HG03439 (cell line): ENCODE measurements around the gene PCGF5.
"Not testable (repeated sequence)": the region's sequence is repeated elsewhere in the genome, so short reads cannot be mapped to it uniquely, and the experiment has no call there.

Experiments
- ATAC-seq: cut with Tn5 transposase; IDR thresholded peaks from one replicate; pipeline ENCODE4 v1.9.1; 2021; ENCODE audit warnings: mild to moderate bottlenecking, moderate library complexity; ENCODE audit not compliant: unreplicated experiment

The PCGF5 gene

DNA sequence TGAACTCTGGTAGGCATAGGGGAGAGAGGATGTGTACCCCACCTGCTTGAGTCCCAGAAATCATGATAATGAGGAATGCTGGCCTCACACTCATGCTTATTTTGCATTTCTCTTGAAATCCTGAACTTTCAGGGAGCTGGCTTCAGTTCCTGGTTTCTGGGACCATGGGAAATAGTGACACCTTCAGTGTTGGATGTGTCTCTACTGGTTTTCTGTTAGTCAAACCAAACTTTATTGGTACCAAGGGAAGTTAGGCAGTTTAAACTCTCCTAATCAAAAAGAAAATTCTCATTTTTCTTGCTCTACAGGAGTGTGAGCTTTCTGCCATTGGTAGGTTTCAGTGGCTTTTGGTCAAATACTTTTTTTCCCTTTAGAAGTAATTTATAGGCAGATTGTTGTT is 11.8 kb upstream of the PCGF5 start:
- ATAC-seq: no peak

DNA sequence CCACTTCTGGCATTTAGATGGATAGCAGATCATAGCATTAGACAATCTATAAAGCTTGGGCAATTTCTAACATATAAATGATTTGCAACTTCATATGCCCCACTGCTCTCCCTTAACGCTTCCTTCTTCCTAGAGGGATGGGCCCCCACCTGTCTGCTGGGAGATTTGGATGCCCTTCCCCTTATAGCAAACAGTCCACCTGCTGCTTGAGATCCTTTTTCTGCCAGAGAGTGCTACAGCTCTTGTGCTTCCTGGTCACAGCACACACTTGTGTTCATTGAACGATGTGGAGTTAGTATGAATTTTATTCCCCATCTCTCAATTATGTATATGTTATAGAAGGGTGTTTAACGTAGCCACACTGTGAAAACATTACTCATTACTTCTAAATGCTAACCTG is 10.4 kb upstream of the PCGF5 start:
- ATAC-seq: peak; percentile 11

DNA sequence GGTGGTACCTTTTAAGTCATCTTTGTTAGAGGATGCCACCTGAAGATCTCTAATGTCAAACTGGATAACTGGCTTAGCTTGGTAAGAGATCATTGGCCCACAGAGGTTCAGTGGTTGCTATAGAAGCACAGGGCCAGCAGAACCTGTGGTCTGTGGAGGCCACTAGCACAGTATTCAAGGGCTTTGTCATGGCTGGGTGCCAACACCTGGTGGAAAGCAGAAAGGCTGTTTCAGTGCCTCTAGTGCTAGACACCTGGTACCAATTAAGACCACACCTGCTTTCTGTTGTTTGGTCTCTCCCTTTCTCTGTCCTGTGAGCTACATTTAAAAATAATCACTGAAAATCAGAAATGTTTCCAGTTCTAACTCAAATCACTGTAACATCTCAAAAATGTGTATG is 10.0 kb upstream of the PCGF5 start:
- ATAC-seq: peak; percentile 82

DNA sequence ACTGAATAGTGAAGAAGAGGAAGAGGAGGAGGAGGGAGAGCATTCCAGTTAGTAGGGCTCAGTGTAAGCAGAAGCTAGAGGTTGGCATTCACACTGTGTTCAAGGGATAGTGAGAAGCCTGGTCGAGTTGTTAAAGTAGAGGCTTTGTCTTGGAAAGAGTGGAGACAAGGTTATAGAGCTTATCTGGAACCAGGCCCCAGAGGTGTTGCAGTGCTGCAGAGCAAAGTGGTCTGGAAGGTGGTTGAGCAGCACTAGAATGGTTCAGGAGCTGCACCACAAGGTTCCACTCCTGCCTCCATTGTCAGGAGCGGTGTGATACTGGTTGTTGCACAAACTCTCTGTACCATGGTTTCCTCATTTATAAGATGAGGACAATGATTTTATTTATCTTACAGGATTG is 8.8 kb upstream of the PCGF5 start:
- no peak for ATAC-seq

DNA sequence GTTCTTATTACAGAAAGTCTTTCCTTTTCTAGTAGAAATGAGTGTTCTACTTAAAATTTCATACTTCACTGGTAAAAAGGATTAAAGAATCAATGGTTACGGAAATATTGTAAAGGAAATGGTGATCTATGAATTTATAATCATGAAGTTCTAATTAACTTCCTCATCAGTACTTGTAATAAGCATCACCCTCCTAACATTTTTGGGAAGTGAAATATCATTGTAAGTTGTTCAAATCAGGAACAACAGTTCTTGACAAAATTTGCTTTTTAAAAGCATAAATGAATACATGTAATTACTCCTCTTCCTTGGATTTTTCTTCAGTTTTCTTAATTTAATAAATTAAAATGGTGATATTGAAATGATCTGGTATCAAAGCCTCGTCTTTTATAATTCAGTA is 5.6 kb upstream of the PCGF5 start:
- no peak for ATAC-seq

DNA sequence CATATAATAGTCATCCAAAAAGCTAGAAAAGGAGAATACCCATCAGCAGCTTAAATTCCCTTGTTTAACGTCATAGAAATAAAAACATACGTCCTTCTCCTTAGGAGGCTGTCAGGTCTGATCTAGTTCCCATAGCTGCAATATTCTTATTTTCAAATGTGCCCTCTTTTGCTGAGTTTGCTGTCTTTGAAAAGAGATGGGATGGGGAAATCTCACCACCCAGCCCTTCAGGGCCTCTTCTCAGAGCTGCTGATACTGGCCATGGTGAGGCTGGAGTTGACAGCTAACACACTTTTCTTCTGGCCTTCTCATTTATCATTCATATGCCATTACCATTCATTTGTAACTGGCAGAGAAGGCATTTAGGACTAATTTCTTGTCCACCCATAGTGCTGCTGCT is 5.1 kb upstream of the PCGF5 start:
- ATAC-seq: no peak

DNA sequence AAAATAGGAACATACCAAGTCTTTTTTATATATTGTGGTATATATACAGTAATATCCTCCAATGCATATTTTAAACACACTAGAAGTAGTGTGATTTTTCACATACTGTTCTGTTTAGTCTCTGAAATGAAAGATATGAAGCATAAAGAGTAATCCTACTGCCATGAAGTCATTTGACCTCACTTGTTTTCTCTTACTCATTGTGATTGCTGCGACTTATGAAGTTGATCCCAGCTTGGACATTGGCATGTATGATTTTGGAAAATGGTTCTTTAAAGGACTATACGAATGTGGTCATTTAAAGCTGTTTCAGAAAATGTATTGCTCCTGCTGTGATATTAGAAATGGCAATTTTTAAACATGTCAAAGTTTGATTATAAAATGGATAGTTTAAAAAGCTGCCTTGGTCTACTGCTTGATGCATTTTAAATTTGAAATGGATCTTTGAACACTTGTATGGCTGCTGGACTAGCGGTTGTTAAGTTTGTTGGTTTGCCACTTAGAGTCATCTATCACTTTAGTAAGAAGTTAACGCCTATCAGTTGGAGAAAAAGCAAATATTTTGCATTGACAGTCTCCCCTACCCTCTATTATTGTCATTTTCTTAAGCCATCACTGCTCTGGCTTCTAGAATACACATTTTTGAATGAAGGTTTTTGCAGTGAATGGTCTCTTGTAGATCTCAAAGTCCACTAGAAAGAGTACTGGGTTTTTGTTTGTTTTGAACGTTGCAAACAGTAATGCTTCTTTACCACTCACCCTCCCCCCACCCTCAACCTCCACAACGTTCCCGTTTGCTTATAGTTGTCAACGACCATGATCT is 881 bp upstream of the PCGF5 start:
- ATAC-seq: no peak

DNA sequence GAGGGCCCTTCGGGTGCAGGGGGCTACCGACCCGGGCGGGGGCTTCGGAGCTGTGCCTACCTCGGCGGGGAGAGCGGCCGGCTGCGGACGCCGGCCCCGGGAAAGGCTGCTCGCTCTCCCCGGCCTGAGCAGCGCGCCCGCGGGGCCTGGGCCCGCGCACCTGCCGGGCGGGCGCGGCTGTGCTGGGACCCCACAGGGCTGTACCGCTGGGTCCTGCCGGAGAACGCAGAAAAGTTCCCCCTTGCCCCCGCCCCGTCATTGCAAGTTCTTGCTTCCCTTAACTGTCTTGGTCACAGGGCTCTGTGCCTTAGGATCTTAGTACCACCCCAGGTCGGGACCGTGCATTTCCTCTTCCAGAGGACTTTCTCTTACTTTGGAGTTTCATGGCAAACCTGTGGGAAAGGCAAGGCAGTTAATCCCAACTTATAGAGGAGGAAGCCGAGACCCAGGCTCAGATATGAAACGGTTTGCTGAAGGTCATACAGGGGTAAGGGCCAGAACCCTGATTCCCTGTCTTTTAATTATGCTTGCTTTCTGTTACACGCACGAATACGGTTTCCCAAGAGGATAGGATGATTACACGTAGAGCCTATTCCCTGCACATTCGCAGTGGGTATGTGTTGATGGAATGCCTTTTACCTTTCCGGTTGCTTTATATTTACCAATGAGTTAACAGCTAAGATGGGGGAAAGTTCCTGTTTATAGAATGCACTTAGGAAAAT is 652 bp downstream of the PCGF5 start:
- ATAC-seq: no peak

DNA sequence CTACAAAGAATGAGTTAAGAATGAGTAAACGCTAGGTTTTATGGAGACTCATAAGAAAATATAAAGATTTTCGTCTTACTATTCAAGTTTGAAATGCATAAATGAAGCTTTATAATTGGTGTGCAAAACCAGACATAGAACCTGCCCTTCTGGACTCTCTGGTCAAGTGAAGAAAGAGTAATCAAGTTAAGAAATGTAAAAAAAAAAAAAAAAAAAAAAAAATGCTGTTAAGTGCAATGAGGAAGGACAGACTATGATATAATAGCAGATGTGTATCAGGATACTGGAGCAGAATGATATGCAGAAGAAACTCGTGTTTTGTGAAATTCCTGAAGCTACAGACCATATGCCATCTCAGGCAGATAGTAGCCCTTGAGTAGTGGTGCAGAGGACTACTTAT is 5.6 kb downstream of the PCGF5 start:
- ATAC-seq: no peak

DNA sequence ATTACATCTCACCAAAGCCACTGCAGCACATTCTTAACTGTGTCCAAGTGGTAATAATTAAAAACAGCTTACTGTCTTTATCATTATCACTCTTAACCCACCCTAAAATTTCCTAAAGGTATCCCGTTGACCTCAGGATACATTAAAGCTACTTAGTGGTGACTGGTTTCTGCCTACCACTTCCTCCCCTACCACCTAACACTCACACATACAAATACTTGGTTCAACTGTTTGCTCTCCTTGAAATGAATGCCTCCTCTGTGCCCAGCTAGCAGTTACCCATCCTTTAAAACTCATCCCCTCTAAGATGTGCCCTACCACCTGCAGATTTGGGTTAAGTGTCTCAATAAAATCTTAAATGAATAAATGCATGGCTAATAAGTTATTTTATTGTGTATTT is 7.1 kb downstream of the PCGF5 start:
- no peak for ATAC-seq

DNA sequence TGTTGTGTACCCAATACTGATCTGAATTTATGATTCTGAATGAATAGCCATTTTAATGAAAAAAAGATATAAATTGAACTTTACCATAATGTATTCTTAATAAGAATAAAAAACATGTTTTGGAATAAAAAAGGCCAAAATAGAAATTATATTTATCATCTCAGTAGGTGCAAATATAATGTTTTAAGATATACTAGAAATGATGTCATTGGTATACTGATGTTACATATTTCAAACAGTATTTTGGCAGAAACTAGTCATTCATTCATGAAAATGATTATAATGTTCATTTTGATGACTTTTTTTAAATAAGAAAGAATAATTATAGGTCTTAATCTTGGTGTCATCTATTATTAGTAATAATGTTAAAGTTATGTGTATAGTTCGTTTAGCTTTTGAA is 9.2 kb downstream of the PCGF5 start:
- no peak for ATAC-seq

DNA sequence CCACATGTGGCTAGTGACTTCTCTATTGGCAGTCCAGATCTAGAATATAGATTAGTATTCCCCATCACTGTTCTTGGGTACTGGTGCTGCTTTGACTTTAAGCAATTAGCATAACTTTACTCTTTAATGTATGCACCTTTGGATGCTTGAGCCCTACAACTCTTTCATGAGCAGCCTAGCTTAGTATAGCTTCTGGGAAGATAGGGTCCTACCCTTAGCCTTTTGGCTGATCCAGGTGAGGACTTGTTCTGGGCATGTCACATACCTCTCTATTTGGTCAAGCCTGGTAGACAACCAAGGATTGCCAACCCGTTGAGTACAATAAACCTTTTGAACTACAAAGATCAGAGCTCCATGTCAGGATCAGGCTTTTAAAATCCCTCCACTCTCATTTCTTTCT is 17.7 kb downstream of the PCGF5 start:
- ATAC-seq: no peak

DNA sequence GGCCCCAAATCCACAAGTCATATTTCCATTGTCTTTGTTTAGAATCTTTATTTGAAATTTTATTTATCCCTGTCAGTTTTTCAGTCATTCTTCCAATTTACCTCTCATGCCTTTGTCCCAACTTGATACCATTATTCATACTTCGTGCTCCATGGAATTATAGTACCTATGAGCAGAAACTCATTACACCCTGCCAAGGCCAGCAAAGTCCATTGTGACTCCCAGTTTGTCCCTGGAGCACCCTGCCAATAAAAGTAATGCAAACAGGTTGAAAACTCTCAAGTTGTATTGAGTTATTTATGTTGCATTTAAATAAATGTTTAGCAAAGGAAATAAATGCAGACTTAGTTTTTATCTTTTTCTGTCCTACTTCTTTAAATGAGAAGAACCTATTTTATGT is 19.3 kb downstream of the PCGF5 start:
- no peak for ATAC-seq

DNA sequence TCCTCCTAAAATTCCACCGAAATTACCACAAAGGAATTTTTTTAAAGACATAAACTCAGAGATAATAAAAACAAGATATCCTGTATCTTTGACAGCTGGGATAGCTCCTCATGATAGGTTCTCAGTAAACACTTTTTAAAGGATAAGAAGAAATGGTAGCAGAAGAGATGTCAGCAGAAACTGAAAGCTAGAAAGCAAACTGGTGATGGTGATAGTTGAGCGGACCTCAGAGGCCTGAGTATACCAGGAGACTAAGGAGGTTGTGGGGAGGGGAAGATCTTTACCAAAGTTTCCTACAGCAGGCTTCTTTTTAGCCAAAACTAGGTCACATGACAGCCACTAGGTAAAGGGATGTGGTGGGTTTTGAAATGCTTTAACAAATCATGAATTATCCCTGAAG is 22.5 kb downstream of the PCGF5 start:
- ATAC-seq: no peak

DNA sequence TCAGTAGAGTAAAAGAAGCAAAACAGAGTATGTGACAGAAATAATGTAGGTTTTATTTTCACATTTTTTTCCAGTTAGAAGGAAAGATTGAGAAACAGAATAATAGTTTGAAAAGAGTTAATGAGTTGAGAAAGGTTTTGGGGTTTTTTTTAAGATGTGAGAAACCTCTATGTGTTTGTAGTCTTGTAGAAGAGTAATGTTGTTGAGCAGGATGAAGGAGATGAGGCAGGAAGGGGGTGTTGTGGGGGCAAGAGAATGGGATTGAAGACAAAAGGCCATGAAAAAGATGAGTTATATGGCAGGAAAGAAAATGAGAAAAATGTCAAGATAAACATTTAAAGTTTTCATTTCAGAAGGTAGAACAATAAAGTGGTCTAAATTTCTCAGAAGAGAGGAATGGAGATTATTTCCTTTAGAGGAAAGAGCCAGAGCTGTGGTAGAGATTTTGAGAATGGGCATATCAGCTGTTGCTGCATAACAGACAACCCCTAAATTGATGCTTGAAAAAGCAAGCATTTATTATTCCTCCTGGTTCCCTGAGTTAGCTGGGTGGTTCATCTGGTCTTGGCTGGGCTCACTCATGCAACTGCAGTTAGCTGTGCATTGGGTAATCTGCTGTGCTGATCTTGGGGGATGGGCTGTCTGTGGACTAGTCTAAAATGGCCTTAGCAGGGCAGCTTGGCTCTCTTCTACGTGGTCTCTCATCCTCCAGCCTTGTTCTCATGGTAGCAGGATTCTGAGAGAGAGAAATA is 27.1 kb downstream of the PCGF5 start:
- ATAC-seq: no peak

DNA sequence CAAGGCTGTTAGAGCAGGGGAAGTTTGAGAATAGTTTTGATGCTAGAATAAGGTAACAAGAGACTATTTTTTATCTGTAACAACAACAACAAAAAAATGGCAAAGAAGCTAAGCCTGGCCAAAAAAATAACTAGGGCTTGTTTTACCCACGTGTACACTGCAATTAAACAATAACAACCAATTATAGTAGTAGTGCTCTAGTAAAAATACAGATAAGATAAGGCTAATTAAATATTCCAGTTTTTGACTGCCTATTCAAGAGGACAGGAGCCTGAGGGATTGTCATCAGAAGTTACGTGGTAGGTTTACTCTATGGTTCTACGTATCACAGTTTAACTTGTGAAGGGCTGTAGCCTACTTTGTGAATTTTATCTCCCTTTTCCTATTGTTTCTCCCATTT is 29.2 kb downstream of the PCGF5 start:
- no peak for ATAC-seq

DNA sequence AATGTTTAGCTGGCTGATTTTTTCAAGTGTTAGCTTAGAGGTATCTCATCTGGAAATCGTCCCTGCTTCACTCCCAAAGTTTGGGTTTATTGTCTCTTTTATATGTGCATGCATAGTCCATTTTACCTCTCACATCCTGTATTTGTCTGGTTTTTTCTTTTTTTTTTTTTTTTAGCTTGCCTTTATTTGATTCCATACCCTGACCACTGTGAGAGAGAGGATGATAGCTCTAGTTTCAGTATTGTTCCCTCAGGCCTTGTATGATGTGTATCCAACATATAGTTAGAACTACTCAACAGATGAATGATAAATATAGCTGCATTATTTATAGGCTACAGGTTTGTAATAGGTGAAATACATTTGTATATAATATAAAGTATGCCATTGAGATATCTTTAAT is 29.9 kb downstream of the PCGF5 start:
- ATAC-seq: no peak

DNA sequence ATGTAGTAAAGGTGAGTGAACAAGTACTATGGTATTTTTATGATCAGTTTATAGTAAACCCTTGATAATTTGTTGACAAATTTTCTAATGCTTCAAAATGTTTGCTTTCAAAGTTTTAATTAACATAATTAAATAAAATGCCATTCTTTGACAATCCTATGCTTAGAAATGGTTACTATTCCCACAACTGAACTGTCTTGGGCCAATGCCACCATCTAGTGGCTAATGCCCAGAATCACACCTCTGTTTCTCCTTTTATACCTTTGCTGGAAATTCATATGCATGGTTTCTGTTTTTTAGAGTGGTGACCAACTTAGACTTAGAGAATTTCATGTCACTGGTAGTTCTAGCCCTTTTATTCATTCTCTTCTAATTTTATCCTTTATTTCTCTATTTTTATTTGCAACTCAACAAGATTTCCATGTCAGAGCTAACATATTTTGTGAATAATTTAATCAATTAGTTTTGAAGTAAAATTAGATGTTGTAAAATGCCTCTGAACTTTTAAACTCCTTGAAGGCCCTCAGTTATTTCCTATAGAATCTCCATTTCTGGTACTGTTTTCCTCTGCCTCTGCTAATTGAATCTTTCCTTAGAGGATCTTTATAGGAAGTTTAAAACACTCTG is 31.1 kb downstream of the PCGF5 start:
- no peak for ATAC-seq

DNA sequence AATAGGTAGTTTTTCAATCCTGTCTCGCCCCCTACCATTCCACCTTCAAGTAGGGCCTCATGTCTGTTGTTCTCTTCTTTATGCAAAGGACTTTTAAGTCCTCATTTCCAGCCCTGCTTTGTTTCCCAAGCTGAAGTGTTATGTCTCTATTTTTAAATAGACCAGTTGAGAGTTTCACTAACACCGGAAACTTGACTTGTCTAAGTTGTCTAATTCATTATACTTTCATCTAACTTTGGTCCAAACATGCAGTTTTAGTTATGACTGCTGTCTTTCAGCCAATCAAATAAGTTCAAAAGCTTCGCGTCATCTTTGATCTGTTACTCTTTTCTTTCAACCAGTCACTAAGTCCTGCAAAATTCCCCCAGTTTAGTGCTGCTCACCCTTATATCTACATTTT is 32.8 kb downstream of the PCGF5 start:
- no peak for ATAC-seq

DNA sequence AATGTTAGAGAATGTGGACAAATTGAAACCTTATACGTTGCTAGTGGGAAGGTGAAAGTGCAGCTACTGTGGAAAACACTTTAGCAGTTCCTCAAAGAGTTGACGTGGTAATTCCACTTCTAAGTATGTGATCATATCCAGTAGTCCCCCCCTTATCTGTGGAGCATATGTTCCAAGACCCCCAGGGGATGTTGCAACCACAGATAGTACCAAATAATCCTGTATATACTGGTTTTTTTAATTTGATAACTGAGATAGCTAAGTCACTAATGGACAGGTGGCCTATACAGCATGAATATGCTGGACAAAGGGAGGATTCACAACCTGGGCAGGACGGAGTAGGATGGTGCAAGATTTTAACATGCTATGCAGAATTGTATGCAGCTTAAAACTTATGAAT is 36.8 kb downstream of the PCGF5 start:
- ATAC-seq: no peak

DNA sequence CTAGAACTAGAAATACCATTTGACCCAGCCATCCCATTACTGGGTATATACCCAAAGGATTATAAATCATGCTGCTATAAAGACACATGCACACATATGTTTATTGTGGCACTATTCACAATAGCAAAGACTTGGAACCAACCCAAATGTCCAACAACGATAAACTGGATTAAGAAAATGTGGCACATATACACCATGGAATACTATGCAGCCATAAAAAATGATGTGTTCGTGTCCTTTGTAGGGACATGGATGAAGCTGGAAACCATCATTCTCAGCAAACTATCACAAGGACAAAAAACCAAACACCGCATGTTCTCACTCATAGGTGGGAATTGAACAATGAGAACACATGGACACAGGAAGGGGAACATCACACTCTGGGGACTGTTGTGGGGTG is 40.0 kb downstream of the PCGF5 start:
- not testable (repeated sequence) for ATAC-seq
